GM19239 (cell line): Measurements from ENCODE around the gene FOSL1.

ENCODE experiments used
- DNase-seq: peaks from one replicate; pipeline ENCODE4 v3.0.0; 2011; ENCODE audit warnings: low spot score; ENCODE audit not compliant: insufficient read length
- FAIRE-seq: peaks from 2 replicates; lab custom pipeline; 2011; peaks lifted over from hg19 to GRCh38; lab: Jason Lieb, UNC

The FOSL1 gene

GRCh38 chr11:65920372-65920802 lies 20.2 kb upstream of the FOSL1 start:
- DNase-seq (no peak), FAIRE-seq (no peak)

- DNase-seq: peak; percentile 53
Measured at GRCh38 chr11:65919573-65920371, 19.6 kb upstream of the FOSL1 start.

GRCh38 chr11:65919141-65919572 lies 19.0 kb upstream of the FOSL1 start, which contains the start of gene DRAP1:
Gene DRAP1 (plus strand): TSS chr11:65919426. CDS start chr11:65919502, 76 bp downstream.
- FAIRE-seq (peak; percentile 81), DNase-seq (peak; percentile 97)

More at GRCh38 chr11:65919573-65920371, 19.6 kb upstream of the FOSL1 start:
- no peak for FAIRE-seq

- DNase-seq (peak; percentile 41), FAIRE-seq (peak; percentile 59)
Measured at GRCh38 chr11:65918211-65919140, 18.3 kb upstream of the FOSL1 start, which contains the start of gene C11orf68. Gene C11orf68 (minus strand): TSS chr11:65919062. CDS start chr11:65919031, 31 bp downstream.

- FAIRE-seq (no peak), DNase-seq (no peak)
Measured at GRCh38 chr11:65917434-65918210, 17.4 kb upstream of the FOSL1 start.

- no peak for FAIRE-seq
Measured at GRCh38 chr11:65917077-65917433, 16.9 kb upstream of the FOSL1 start.

GRCh38 chr11:65916391-65916790 lies 16.2 kb upstream of the FOSL1 start:
- DNase-seq (no peak), FAIRE-seq (no peak)

More at GRCh38 chr11:65917077-65917433, 16.9 kb upstream of the FOSL1 start:
- DNase-seq: no peak

GRCh38 chr11:65915821-65916251 lies 15.6 kb upstream of the FOSL1 start:
- FAIRE-seq (no peak), DNase-seq (no peak)

GRCh38 chr11:65915101-65915820 lies 15.1 kb upstream of the FOSL1 start:
- FAIRE-seq (no peak), DNase-seq (no peak)

GRCh38 chr11:65912845-65913244 lies 12.7 kb upstream of the FOSL1 start:
- DNase-seq (no peak), FAIRE-seq (no peak)

- no peak for FAIRE-seq
- no peak for DNase-seq
Measured at GRCh38 chr11:65911682-65912568, 11.7 kb upstream of the FOSL1 start.

- DNase-seq: no peak
- FAIRE-seq: no peak
Measured at GRCh38 chr11:65907878-65908277, 7.7 kb upstream of the FOSL1 start.

GRCh38 chr11:65906602-65907001 lies 6.4 kb upstream of the FOSL1 start:
- no peak for DNase-seq
- FAIRE-seq: no peak

GRCh38 chr11:65903715-65904114 lies 3.5 kb upstream of the FOSL1 start:
- FAIRE-seq (no peak), DNase-seq (no peak)

- no peak for DNase-seq
- FAIRE-seq: no peak
Measured at GRCh38 chr11:65903068-65903481, 2.9 kb upstream of the FOSL1 start.

GRCh38 chr11:65900899-65901180 lies 652 bp upstream of the FOSL1 start:
- DNase-seq (no peak), FAIRE-seq (no peak)

- FAIRE-seq (no peak), DNase-seq (no peak)
Measured at GRCh38 chr11:65899356-65900124, 648 bp downstream of the FOSL1 start.
